ENCODE data around the gene ARFIP2.

Gene ARFIP2

DNA sequence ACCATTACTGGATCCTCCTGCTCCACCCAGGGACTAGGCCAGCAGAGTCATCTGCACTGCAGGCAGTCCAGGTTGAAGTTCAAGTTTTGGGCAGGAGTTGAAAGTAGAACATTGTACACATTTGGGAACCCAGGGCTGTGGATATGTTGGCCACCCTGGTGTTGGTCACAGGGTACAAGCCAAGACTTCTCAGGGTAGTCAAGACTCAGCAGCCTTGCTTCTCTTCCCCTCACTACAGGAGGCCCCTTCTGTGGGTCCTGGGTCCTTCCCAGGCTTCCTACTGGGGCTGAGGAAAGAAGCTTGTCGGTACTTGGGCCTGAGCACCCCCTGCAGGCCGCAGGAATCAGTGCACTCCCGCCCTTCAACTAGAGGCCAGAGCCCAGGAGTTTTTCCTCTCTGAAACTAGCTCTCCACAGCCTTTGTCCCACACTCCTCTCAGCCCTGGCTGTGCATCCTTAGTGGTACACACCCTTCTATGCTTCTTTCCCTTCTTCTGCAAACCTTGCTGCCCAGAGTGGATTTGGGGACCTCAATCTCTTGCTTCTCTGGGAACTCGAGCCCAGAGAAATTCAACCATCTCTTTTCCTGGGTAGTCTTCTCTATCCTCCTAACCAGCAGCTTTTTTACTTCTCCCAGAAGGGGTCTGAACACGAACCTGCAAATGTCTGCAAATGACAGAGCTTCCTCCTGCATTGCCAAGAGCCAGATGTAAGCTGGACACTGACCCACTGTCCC, 37.7 kb downstream of the ARFIP2 start:
- no peak overlapping the region for H3K27ac ChIP-seq

DNA sequence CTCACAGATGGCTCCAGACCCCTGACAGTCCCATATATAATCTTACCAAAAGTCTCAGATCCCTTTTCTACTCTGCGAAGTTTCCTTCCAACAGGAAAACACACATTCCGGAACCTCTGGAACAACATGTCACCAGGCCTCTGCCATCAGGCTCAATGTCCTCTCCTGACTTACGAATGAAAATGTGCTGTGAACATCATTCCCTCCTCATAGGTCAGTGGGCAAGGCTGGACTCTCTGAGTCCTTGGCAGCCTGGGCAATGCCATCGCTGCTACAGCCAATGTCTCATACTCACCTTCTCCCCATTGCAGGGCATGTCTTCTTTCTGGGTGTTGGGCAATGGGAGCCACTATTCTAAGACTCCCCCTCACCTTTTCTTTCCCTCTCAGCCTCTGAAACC, 38.7 kb downstream of the ARFIP2 start:
- TF ChIP-seq ZFX (IDR thresholded peaks at IDR 0.05; ENCODE audit: borderline replicate concordance) (no peak), CTCF (IDR thresholded peaks at IDR 0.05) (no peak)
- H3K27ac ChIP-seq = no peak overlapping the region

More for the DNA sequence above, 37.7 kb downstream of the ARFIP2 start:
- TF ChIP-seq ZFX (IDR thresholded peaks at IDR 0.05; ENCODE audit: borderline replicate concordance) = no peak
- peak; percentile 84 for TF ChIP-seq CTCF (IDR thresholded peaks at IDR 0.05)

- no peak within 1 kb of the TSS for H3K27ac ChIP-seq
- TF ChIP-seq CTCF (IDR thresholded peaks at IDR 0.05) (no peak), ZFX (IDR thresholded peaks at IDR 0.05; ENCODE audit: borderline replicate concordance) (no peak)
Observed at GRCh38 chr11:6440906-6441358, 40.2 kb downstream of the ARFIP2 start, which contains the start of gene HPX. Gene HPX, minus strand, starts transcription at chr11:6440987. Its CDS starts 24 bp downstream, at chr11:6440963.

- TF ChIP-seq ZFX (IDR thresholded peaks at IDR 0.05; ENCODE audit: borderline replicate concordance) = no peak
- TF ChIP-seq CTCF (IDR thresholded peaks at IDR 0.05) = peak; percentile 84
- H3K27ac ChIP-seq = no peak overlapping the region
Observed at GRCh38 chr11:6438979-6439571, 42.1 kb downstream of the ARFIP2 start.

DNA sequence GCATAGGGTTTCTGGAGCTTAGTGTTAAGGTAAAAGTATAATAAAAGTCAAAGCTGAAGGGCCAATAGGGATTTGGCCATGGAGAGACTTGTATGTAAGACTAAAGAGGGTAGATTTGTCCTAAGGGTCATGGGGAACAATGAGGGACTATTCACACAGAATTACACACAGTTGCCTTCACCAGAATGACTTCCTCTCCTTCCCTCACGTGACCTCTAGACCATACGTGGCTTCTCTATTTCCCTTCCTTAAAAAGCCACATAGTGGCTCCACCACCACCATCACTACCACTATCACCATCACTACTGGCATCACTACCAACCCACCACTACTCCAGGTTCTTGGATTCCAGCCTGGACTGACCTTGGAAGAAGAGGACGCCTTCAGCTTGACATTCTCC, 43.1 kb downstream of the ARFIP2 start:
- TF ChIP-seq ZFX (IDR thresholded peaks at IDR 0.05; ENCODE audit: borderline replicate concordance) (no peak), CTCF (IDR thresholded peaks at IDR 0.05) (no peak)
- H3K27ac ChIP-seq = no peak overlapping the region

DNA sequence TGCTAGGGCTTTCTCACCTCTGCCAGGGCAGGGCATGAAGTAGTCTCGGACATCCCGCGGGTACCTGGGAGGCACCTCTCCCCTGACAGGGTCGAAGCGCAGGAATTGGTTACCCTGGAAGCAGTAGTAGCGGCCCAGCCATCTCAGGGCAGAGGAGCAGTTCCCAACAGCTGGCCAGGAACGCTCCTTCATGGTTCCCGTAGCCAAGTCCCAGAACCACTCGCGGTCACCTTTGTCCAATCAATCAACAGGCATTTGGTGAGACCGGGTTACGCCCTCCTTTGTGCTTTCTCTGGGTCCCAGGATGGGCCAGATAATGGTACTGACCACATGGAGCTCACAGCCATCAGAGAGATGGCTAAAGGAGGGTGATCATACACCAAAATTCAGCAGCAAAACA, 43.7 kb downstream of the ARFIP2 start:
- TF ChIP-seq ZFX (IDR thresholded peaks at IDR 0.05; ENCODE audit: borderline replicate concordance) = no peak
- TF ChIP-seq CTCF (IDR thresholded peaks at IDR 0.05) = no peak

More for the DNA sequence above, 43.7 kb downstream of the ARFIP2 start:
- no peak overlapping the region for H3K27ac ChIP-seq

Measured in 22Rv1 (cell line).